ENCODE data around the gene MTA1.

Gene MTA1

DNA sequence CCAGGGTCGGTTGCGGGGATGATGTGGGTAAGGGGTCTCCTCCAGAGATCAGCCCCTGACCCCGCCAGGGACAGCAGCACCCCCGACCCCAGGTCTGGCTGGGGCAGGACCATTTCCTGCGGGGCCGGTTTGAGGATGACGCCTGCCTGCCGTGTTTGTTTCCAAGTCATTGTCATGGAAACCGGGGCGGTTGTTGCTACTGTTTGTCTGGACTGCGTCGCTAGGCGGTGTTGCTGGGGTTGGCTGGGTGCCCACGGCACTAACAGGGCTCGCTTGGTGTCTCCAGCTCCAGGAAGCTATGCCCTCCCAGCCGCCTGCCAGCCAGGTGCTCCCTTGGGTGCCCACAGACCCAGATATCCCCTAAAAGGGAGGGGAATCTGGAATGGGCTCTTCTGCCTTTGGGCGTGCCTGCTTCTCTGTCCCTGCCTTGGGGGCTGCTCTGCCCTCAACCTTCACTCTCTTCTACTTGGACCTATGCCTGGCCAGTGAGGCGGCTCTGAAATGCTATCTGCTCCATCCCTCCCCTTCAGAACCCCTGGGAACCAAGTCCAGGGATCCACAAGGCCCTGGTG is 62.3 kb downstream of the MTA1 start:
- TF ChIP-seq POLR2A (IDR thresholded peaks at IDR 0.05; ENCODE audit: low read depth, low read length) (no peak), PAX5 (IDR thresholded peaks at IDR 0.05; ENCODE audit: insufficient read depth, low read length, severe bottlenecking) (no peak), SPI1 (IDR thresholded peaks at IDR 0.05; ENCODE audit: low read depth, low read length) (no peak), POLR2AphosphoS5 (IDR thresholded peaks at IDR 0.05; ENCODE audit: low read depth, low read length) (no peak), TAF1 (IDR thresholded peaks at IDR 0.05; ENCODE audit: low read depth, low read length) (no peak), POU2F2 (IDR thresholded peaks at IDR 0.05; ENCODE audit: low read depth, low read length) (no peak)
- peak; percentile 99 for DNase-seq (ENCODE audit: insufficient read length, low spot score)
- FAIRE-seq: peak; percentile 100

DNA sequence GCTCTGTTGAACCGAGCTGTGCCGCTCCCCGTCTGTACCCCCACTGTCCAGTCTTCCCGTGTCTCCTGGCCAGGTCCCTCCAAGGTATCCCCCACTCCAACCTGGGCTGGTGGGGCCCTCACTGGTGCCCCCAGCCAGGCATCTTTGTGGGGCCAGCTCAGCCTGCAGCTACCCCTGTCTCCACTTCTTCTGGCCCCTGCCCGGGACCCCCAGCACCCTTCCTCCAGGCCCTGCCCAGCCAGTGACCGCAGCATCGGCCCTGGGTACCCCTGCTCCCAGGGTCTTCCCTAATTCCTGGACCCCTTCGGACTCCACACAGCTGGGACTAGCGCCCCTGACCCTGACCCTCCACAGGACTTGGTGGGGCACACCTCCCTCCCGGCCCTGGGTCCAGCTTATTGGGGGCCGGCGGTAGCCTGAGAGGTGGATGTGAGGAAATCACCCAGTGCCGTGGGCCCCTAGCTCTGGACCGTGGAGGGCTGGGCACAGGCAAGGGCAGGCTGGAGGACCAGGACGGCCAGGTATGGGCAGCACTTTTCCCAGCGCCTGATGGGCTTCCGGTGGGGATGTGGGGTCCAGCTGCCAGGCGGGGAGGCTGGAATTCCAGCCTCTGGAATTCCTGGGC is 63.0 kb downstream of the MTA1 start:
- FAIRE-seq (no peak), DNase-seq (ENCODE audit: insufficient read length, low spot score) (no peak)
- TF ChIP-seq POLR2A (IDR thresholded peaks at IDR 0.05; ENCODE audit: low read depth, low read length): no peak
- TF ChIP-seq SPI1 (IDR thresholded peaks at IDR 0.05; ENCODE audit: low read depth, low read length): no peak
- TF ChIP-seq PAX5 (IDR thresholded peaks at IDR 0.05; ENCODE audit: insufficient read depth, low read length, severe bottlenecking): no peak
- no peak for TF ChIP-seq TAF1 (IDR thresholded peaks at IDR 0.05; ENCODE audit: low read depth, low read length)
- TF ChIP-seq POLR2AphosphoS5 (IDR thresholded peaks at IDR 0.05; ENCODE audit: low read depth, low read length): no peak
- TF ChIP-seq POU2F2 (IDR thresholded peaks at IDR 0.05; ENCODE audit: low read depth, low read length): no peak

DNA sequence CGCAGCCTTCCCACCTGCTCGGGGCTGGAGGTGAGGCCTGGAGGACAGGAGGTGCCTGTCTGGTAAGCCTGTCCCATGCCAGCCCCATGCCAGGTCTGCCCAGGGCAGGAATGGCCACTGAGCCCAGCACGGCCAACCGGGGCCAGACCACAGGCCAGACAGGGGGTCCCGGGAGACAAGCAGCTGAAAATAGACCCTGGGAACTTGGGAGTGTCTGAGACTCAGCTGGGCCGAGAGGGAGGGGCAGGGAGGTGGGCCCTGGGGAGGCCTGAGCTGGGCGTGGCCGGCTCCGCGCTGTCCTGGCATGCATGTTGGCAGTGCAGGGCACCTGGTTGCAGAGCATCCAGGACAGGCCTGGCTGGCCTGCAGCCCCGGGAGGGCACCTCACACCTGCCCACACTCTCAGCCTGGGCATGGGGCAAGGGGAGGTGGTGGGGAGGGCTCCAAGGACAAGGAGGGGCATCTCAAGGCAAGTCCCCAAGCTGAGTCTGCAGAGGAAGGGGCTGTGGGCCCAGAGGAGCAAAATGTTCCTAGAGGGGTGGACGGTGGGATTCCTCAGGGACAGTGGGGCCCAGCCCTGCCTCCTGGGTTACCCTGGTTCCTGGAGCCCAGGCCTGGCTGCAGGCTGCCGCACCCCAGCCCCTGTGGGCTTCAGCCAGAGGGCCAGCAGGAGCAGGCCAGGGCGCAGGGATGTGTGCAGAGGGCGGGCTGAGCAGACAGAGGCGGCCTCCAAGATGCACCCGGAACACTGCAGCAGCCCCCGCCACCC is 63.9 kb downstream of the MTA1 start:
- no peak for TF ChIP-seq POU2F2 (IDR thresholded peaks at IDR 0.05; ENCODE audit: low read depth, low read length)
- FAIRE-seq (no peak), DNase-seq (ENCODE audit: insufficient read length, low spot score) (no peak)

DNA sequence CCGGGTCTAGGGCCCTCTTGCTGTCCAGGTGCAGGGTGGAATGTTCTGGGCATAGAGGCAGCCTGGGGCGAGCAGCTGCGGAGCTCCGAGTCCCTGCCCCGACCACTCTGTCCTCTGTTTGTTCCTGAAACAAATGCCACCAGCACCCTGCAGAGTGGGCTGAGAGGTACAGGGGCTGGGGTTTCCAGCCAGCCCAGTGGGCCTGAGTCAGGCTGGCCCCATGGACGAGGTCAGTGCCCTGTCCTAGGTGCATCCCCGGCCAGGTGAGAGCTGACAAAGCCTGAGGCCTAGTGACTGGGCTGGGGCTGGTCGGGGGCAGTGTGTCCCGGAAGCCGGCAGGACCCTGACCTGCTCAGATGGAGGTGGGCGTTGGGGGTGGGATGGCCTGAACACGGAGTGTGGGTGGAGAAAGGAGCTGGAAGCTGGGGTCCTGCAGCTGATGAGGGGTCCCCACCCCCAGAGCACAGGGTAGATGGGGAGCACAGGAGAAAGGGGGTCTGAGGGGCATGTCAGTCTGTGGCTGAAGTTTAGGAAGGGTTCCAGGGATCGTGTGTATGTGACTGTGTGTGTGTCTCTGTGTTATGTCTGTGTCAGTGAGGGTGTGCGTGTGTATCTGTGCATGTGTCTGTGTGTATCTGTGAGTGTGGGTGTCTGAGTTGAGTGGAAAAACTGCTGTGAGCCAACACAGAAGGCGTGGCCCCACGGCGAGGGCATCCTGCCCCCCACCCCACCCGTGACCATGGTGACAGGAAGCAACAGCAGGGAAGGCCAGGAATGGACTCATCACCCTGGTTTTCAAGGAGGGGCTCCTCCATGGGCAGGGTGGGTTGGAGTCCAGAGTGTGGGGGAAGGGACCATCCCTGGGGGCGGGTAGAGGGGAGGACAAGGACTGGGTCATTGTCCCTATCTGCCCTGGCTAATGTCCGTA is 64.7 kb downstream of the MTA1 start:
- DNase-seq (ENCODE audit: insufficient read length, low spot score) (no peak), FAIRE-seq (no peak)
- no peak for TF ChIP-seq POLR2AphosphoS5 (IDR thresholded peaks at IDR 0.05; ENCODE audit: low read depth, low read length)
- no peak for TF ChIP-seq POLR2A (IDR thresholded peaks at IDR 0.05; ENCODE audit: low read depth, low read length)
- no peak for TF ChIP-seq PAX5 (IDR thresholded peaks at IDR 0.05; ENCODE audit: insufficient read depth, low read length, severe bottlenecking)
- no peak for TF ChIP-seq TAF1 (IDR thresholded peaks at IDR 0.05; ENCODE audit: low read depth, low read length)
- no peak for TF ChIP-seq POU2F2 (IDR thresholded peaks at IDR 0.05; ENCODE audit: low read depth, low read length)
- no peak for TF ChIP-seq SPI1 (IDR thresholded peaks at IDR 0.05; ENCODE audit: low read depth, low read length)

DNA sequence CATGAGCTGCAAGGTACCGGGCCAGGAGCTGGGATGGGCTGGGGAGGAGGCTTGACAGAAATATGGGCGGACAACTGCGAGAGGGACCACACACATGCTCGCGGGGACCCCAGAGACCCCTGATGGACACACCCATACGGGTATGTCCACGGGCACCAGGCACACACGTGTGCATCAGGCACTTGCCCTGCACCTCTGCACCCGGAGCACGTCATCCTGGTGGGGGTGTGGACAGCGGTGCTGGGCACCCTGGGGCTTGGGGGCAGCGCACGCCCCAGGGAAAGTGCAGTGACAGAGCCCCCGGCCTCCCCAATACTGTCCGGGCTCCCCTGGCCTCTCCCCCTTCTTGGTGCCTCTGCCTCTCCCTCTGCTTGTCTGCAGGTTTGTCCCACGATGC is 65.4 kb downstream of the MTA1 start:
- no peak for TF ChIP-seq POLR2AphosphoS5 (IDR thresholded peaks at IDR 0.05; ENCODE audit: low read depth, low read length)
- no peak for TF ChIP-seq SPI1 (IDR thresholded peaks at IDR 0.05; ENCODE audit: low read depth, low read length)
- TF ChIP-seq POLR2A (IDR thresholded peaks at IDR 0.05; ENCODE audit: low read depth, low read length): no peak
- no peak for TF ChIP-seq PAX5 (IDR thresholded peaks at IDR 0.05; ENCODE audit: insufficient read depth, low read length, severe bottlenecking)
- no peak for TF ChIP-seq TAF1 (IDR thresholded peaks at IDR 0.05; ENCODE audit: low read depth, low read length)
- no peak for TF ChIP-seq POU2F2 (IDR thresholded peaks at IDR 0.05; ENCODE audit: low read depth, low read length)
- DNase-seq (ENCODE audit: insufficient read length, low spot score): no peak
- no peak for FAIRE-seq

DNA sequence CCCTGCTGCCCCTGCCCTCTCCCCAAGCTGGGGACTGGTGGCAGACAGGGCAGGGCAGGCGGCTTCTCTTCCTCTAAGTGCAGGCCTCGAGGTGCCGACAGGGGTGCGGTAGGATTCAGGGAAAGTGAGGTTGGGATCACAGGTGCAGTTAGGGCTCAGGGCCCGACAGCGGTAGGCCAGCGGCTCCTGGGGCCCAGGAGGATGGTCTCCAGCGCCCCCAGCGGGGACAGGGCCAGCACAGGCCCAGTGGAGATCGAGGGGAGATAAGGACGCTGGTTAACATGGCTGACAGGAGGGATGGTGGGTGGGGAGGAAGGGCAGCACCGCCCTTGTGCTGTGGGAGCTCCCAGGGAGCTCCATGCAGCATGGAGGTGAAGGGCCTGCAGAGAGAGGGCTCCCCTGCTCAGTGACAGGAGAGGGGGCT is 66.1 kb downstream of the MTA1 start:
- peak; percentile 80 for FAIRE-seq
- TF ChIP-seq PAX5 (IDR thresholded peaks at IDR 0.05; ENCODE audit: insufficient read depth, low read length, severe bottlenecking) (no peak), POU2F2 (IDR thresholded peaks at IDR 0.05; ENCODE audit: low read depth, low read length) (no peak), POLR2AphosphoS5 (IDR thresholded peaks at IDR 0.05; ENCODE audit: low read depth, low read length) (no peak), TAF1 (IDR thresholded peaks at IDR 0.05; ENCODE audit: low read depth, low read length) (no peak), POLR2A (IDR thresholded peaks at IDR 0.05; ENCODE audit: low read depth, low read length) (no peak), SPI1 (IDR thresholded peaks at IDR 0.05; ENCODE audit: low read depth, low read length) (no peak)
- DNase-seq (ENCODE audit: insufficient read length, low spot score): no peak

DNA sequence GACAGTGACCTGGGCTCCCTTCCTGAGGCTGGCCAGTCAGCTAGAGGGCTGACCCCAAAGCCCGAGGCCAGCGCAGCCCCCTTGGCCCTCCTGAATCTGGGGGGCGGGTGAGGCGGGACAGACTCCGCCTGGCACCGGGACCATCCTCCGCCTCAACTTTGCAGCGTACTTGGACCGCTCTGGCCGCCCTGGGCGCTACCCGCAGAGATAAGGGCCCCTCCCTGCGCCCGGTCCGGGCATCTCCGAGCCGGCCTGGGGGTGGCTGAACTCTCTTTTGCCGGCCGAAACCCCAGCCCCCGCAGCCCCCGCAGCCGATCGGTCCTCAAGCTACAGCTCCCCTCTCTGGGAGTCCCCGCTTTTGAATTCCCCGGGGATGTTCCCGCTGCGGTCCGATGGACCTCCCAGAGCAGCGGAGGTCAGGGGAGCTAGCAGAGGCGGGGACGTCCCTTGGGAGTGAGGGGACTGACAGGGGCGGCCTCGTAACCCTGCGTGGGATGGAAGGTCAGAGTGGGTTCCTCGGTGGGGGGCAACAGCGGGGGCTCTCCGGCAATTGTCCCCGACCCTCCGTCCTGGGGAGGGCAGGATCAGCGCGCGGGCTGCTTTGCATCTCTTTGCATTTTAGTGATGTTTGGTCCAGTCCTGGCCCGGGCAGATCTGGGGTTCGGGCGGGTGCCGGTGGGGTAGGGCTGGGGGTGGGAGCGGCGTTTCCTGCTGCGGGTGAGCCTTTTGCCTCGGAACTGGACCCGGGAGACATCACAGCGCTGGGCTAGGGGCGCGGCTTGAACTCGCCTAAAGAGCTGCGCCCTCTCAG is 66.7 kb downstream of the MTA1 start, which contains the start of gene CRIP1:
Gene CRIP1 (plus strand): TSS at position 724 of the 811 bp plus-strand sequence. CDS start 374 bp downstream, outside the sequence.
- DNase-seq (ENCODE audit: insufficient read length, low spot score): no peak
- TF ChIP-seq POLR2AphosphoS5 (IDR thresholded peaks at IDR 0.05; ENCODE audit: low read depth, low read length) (no peak), POU2F2 (IDR thresholded peaks at IDR 0.05; ENCODE audit: low read depth, low read length) (no peak), PAX5 (IDR thresholded peaks at IDR 0.05; ENCODE audit: insufficient read depth, low read length, severe bottlenecking) (no peak), TAF1 (IDR thresholded peaks at IDR 0.05; ENCODE audit: low read depth, low read length) (no peak), SPI1 (IDR thresholded peaks at IDR 0.05; ENCODE audit: low read depth, low read length) (no peak), POLR2A (IDR thresholded peaks at IDR 0.05; ENCODE audit: low read depth, low read length) (no peak)
- peak; percentile 69 for FAIRE-seq

DNA sequence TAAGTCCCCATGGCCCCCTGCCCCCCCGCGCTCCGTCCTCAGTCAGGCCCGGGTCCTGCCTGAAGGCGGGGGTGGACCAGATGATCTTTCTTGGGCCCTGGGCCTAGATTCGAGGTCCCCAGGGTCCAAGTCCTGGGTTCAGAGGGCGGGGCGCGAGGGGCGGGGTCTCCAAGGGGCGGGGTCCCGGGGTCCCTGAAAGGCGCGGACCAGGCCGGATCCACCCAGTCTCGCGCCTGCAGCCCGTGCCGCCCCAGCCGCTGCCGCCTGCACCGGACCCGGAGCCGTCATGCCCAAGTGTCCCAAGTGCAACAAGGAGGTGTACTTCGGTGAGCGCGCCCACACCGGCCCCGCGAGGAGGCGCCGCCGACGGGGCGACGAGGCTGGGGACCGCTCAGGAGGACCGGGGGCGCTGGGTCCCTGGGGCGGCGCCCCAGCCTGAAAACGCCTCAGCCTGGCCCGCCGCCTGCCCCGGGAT is 67.4 kb downstream of the MTA1 start:
- FAIRE-seq: no peak
- no peak for TF ChIP-seq SPI1 (IDR thresholded peaks at IDR 0.05; ENCODE audit: low read depth, low read length)
- no peak for TF ChIP-seq POLR2AphosphoS5 (IDR thresholded peaks at IDR 0.05; ENCODE audit: low read depth, low read length)
- TF ChIP-seq PAX5 (IDR thresholded peaks at IDR 0.05; ENCODE audit: insufficient read depth, low read length, severe bottlenecking): no peak
- no peak for TF ChIP-seq TAF1 (IDR thresholded peaks at IDR 0.05; ENCODE audit: low read depth, low read length)
- TF ChIP-seq POU2F2 (IDR thresholded peaks at IDR 0.05; ENCODE audit: low read depth, low read length): no peak
- TF ChIP-seq POLR2A (IDR thresholded peaks at IDR 0.05; ENCODE audit: low read depth, low read length): no peak
- no peak for DNase-seq (ENCODE audit: insufficient read length, low spot score)

Data from GM12891 (cell line).